Small intestine (tissue), 7 donors: Measurements from ENCODE around the gene SPRR2A. TPM values are rescaled to one million over a fixed set of nuclear protein-coding genes. Genes with fewer than 3 reads are reported as not detected.
"Not testable (repeated sequence)": the region's sequence is repeated elsewhere in the genome, so short reads cannot be mapped to it uniquely, and the experiment has no call there.

ENCODE experiments used
- DNase-seq, 2 donors: peaks; one replicate each; pipeline versions ENCODE4 v3.0.0 to v3.0.0-alpha.2; 2013
- FAIRE-seq: peaks from 2 replicates; lab custom pipeline; 2012; peaks lifted over from hg19 to GRCh38; lab: Jason Lieb, UNC
- H3K27ac ChIP-seq, 3 donors: one replicate each; pipeline ENCODE4 v1.5.1; 2013; ENCODE audit warnings: low read length in 2 of 3, mild to moderate bottlenecking in 2 of 3, control low read depth in 1 of 3, inconsistent platforms in 1 of 3, low read depth in 1 of 3, moderate library complexity in 1 of 3
- H3K27me3 ChIP-seq, 3 donors: one replicate each; pipeline ENCODE4 v1.6.1; 2013; ENCODE audit warnings: low read length in 3 of 3, inconsistent platforms in 1 of 3; ENCODE audit not compliant: control insufficient read depth in 3 of 3, insufficient read depth in 3 of 3
- H3K36me3 ChIP-seq, 3 donors: one replicate each; pipeline ENCODE4 v1.6.1; 2013; ENCODE audit warnings: low read length in 3 of 3, inconsistent platforms in 1 of 3, low read depth in 1 of 3, mild to moderate bottlenecking in 1 of 3, moderate library complexity in 1 of 3; ENCODE audit not compliant: control insufficient read depth in 3 of 3, insufficient read depth in 2 of 3
- H3K4me1 ChIP-seq, 3 donors: one replicate each; pipeline ENCODE4 v1.6.1; 2013; ENCODE audit warnings: low read length in 2 of 3, inconsistent platforms in 1 of 3, low read depth in 1 of 3, mild to moderate bottlenecking in 1 of 3, moderate library complexity in 1 of 3; ENCODE audit not compliant: control insufficient read depth in 3 of 3, insufficient read depth in 2 of 3
- H3K4me3 ChIP-seq, 3 donors: one replicate each; pipeline ENCODE4 v1.5.1; 2013; ENCODE audit warnings: low read length in 3 of 3, control low read depth in 1 of 3, inconsistent platforms in 1 of 3, low read depth in 1 of 3, mild to moderate bottlenecking in 1 of 3, moderate library complexity in 1 of 3
- H3K9me3 ChIP-seq, 2 donors: one replicate each; pipeline ENCODE4 v1.6.1; 2013; ENCODE audit warnings: low read depth in 1 of 2, low read length in 1 of 2; ENCODE audit not compliant: control insufficient read depth in 2 of 2, insufficient read depth in 1 of 2
- WGBS, 3 donors: extraction: QIAGEN DNeasy Blood & Tissue Kit; methylation state at CpG; one replicate each; pipeline ENCODE4 v1.1.7; 2013; 5-methylcytosine and 5-hydroxymethylcytosine counted together
- polyA plus RNA-seq, 4 donors: library from polyadenylated mRNA; stranded (reverse) in 3 of 4; unstranded in 1 of 4; fragments of 200-250 nt in 3 of 4; fragments of 120-200 nt in 1 of 4; gene quantifications; one replicate each; pipeline versions ENCODE4 v1.2.1 to v1.2.3, GENCODE V29; 2013
- donor health status: healthy with polysubstance abuse.
- donor health status: control.
- donor health status: control.
- donor health status: Bipolar disorder and iron deficiency.
- donor health status: healthy.

Gene SPRR2A
- polyA plus RNA-seq, 4 donors: 0.67 to 2.2 (median 2.0) TPM; not detected in 1

GRCh38 chr1:153032677-153033308 is 24.5 kb downstream of the SPRR2A start:
- no peak for FAIRE-seq
- Histone ChIP-seq H3K27me3 (no peaks in the 10 kb centered on the region), H3K36me3 (no peaks in the 10 kb centered on the region), H3K4me1 (no peaks in the 10 kb centered on the region), H3K9me3 (no peaks in the 10 kb centered on the region), H3K4me3 (no peak overlapping the region), H3K27ac (no peak overlapping the region)
- WGBS, 3 donors: 35 to 52% (median 49%) methylated on average over 3 of the region's 3 CpGs
- peak in 1 of 2 donors; percentile 6 for DNase-seq

- Histone ChIP-seq H3K9me3 (no peaks in the 10 kb centered on the region), H3K4me3 (no peak overlapping the region), H3K27ac (no peak overlapping the region), H3K27me3 (no peaks in the 10 kb centered on the region), H3K4me1 (no peaks in the 10 kb centered on the region), H3K36me3 (no peaks in the 10 kb centered on the region)
- no peak for DNase-seq
- no peak for FAIRE-seq
These were observed 25.2 kb downstream of the SPRR2A start for GRCh38 chr1:153032073-153032472.

GRCh38 chr1:153030895-153031294 is 26.4 kb downstream of the SPRR2A start, which contains the start of gene SPRR1B:
Gene SPRR1B, plus strand, starts transcription at chr1:153031203. Its CDS starts 1,143 bp downstream, at chr1:153032346.
- Histone ChIP-seq H3K36me3 (no peaks in the 10 kb centered on the region), H3K27ac (no peak within 1 kb of the TSS), H3K4me3 (no peak within 1 kb of the TSS)

GRCh38 chr1:153028766-153029165 is 28.5 kb downstream of the SPRR2A start:
- Histone ChIP-seq H3K36me3 (no peaks in the 10 kb centered on the region), H3K27ac (no peak overlapping the region), H3K27me3 (no peaks in the 10 kb centered on the region), H3K4me3 (no peak overlapping the region), H3K9me3 (no peaks in the 10 kb centered on the region), H3K4me1 (no peaks in the 10 kb centered on the region)
- FAIRE-seq: no peak
- 59 to 92% (median 68%) methylated on average over 1 of the region's 1 CpG for WGBS, 3 donors
- DNase-seq: no peak

More at GRCh38 chr1:153030895-153031294, 26.4 kb downstream of the SPRR2A start, which contains the start of gene SPRR1B:
- Histone ChIP-seq H3K4me1 (no peaks in the 10 kb centered on the region), H3K9me3 (no peaks in the 10 kb centered on the region), H3K27me3 (no peaks in the 10 kb centered on the region)
- FAIRE-seq (no peak), DNase-seq (no peak)

GRCh38 chr1:153025797-153026196 is 31.5 kb downstream of the SPRR2A start:
- Histone ChIP-seq H3K4me1 (no peaks in the 10 kb centered on the region), H3K27ac (no peak overlapping the region), H3K9me3 (no peaks in the 10 kb centered on the region), H3K4me3 (no peak overlapping the region), H3K36me3 (no peaks in the 10 kb centered on the region), H3K27me3 (no peaks in the 10 kb centered on the region)
- 77 to 84% (median 81%) methylated on average over 1 of the region's 1 CpG for WGBS, 3 donors
- no peak for DNase-seq
- no peak for FAIRE-seq

GRCh38 chr1:153024413-153024812 is 32.9 kb downstream of the SPRR2A start:
- Histone ChIP-seq H3K27ac (no peak overlapping the region), H3K9me3 (no peaks in the 10 kb centered on the region), H3K27me3 (no peaks in the 10 kb centered on the region), H3K4me1 (no peaks in the 10 kb centered on the region), H3K36me3 (no peaks in the 10 kb centered on the region), H3K4me3 (no peak overlapping the region)
- DNase-seq (no peak), FAIRE-seq (no peak)
- WGBS, 3 donors: 83 to 84% (median 84%) methylated on average over 1 of the region's 1 CpG

- H3K36me3 ChIP-seq: no peaks in the 10 kb centered on the region
- H3K4me1 ChIP-seq: no peaks in the 10 kb centered on the region
- H3K9me3 ChIP-seq: no peaks in the 10 kb centered on the region
- FAIRE-seq: no peak
- no peak overlapping the region for H3K4me3 ChIP-seq
- H3K27ac ChIP-seq: no peak overlapping the region
- DNase-seq: no peak
- peaks cover 0 to 2% (median 0%) of the 10 kb centered on the region in 3 donors for H3K27me3 ChIP-seq
- 83 to 88% (median 83%) methylated on average over 7 of the region's 7 CpGs for WGBS, 3 donors
These were observed 34.2 kb downstream of the SPRR2A start for GRCh38 chr1:153023109-153023508.

GRCh38 chr1:153022340-153022739 is 35.0 kb downstream of the SPRR2A start:
- not testable (repeated sequence) for DNase-seq, H3K4me1 ChIP-seq, H3K4me3 ChIP-seq, H3K27ac ChIP-seq, H3K27me3 ChIP-seq, FAIRE-seq, H3K36me3 ChIP-seq, H3K9me3 ChIP-seq
- WGBS, 3 donors: 41 to 61% (median 54%) methylated on average over 9 of the region's 9 CpGs

- not testable (repeated sequence) for FAIRE-seq, H3K36me3 ChIP-seq
- WGBS, 3 donors: 3 to 20% (median 14%) methylated on average over 2 of the region's 2 CpGs
These were observed 35.5 kb downstream of the SPRR2A start for GRCh38 chr1:153021829-153022228.

More at GRCh38 chr1:153021829-153022228, 35.5 kb downstream of the SPRR2A start:
- H3K27ac ChIP-seq, H3K4me3 ChIP-seq, DNase-seq, H3K9me3 ChIP-seq, H3K4me1 ChIP-seq, H3K27me3 ChIP-seq: not testable (repeated sequence)
